ENCODE results near the gene FEN1.

FEN1 gene

DNA sequence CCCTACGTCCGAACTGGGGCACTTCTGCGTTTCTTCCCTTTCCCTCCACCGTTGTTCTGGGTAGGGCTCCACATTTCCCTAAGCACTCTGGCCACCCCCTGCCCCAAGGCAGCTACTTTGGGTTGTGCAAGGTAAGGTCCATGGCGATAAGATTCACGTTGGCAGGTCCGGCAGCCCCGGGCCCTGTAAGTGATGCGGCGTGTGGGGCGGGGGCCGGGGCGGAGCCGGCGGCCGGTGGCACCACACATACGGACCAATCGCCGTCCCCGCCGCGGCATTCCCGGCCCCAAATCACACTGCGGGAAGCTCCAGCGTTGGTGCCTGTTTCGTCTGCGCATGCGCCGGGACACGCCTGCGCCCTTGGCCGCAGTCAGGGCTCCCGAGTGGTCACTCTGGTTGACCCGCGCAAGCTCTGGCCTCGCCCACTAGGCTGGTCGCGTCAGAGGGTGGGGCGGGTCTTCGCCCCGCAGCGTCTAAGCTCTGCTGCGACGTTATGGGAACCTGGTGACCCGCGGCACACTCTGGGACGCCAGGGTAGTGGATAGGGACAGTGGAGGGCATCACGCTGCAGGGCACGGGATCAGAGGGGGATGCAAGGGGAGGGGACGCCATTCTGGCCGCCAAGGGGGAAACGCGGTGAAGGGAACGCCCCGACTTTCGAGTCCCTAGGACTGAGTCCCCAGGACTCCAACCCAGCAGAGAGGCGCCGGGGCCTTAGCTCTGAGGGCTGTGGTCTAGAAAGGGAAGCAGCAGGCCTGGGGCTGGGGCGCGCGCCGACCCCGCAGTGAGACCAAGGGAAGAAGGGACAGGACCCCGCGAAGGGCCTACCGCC, 22.5 kb downstream of the FEN1 start:
- DNase-seq (ENCODE audit: low read depth in 1 of 2, low spot score in 1 of 2), result peak; percentile 97 to 98
- no peak for TF ChIP-seq JUND (IDR thresholded peaks at IDR 0.05; ENCODE audit: low read depth)
- in situ Hi-C loops (cut with HindIII; ENCODE audit: low pct_unique_long_range_greater_than_20kb, low sequenced_read_pairs), result no loop called here

DNA sequence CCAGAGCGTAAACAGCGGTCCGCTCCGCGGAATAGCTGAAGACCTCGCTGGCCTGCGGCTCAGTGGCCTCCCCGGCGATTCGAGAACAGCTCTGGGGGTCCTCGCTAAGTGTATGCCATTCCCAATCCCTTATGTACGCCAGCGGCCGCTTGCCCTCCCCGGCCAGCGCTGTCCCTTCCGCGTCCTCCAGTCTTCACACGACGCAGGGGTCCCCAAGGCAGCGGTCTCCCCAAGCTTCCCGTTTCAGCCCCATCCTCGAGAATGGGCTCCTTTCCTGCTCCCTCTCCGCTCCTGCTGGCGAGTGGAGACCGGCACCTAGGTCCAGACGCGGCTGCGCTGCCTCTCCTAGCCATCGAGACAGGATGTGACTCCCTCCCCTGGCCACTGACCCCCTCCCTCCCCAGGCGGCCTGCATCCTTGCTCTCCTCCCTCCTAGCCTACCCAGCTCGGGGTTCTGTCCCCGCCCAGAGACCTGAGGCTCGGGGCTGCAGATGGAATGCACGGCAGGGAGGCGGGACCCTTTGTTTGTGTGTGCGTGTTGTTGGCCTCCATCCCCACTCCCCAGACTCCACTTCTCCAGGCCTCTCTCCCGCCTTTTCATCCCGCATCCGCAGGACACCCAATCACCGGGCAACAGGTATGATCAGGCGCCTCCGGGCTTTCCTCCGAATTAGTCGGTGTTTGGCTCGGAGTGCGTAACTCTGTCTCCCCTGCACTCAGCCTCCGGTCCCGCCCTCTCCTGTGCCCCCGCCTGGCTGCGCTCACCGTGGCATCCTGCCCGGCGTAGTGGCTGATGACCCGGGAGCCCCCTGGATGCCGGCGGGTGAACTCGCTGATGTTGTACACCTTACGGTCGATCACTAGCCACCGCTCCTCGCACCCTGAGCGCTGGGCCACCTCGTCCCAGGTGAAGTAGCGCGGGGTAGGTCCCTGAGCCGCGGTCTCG, 23.4 kb downstream of the FEN1 start:
- peak; percentile 79 to 82 for DNase-seq (ENCODE audit: low read depth in 1 of 2, low spot score in 1 of 2)
- no peak for TF ChIP-seq JUND (IDR thresholded peaks at IDR 0.05; ENCODE audit: low read depth)
- in situ Hi-C loops (cut with HindIII; ENCODE audit: low pct_unique_long_range_greater_than_20kb, low sequenced_read_pairs), result no loop called here

DNA sequence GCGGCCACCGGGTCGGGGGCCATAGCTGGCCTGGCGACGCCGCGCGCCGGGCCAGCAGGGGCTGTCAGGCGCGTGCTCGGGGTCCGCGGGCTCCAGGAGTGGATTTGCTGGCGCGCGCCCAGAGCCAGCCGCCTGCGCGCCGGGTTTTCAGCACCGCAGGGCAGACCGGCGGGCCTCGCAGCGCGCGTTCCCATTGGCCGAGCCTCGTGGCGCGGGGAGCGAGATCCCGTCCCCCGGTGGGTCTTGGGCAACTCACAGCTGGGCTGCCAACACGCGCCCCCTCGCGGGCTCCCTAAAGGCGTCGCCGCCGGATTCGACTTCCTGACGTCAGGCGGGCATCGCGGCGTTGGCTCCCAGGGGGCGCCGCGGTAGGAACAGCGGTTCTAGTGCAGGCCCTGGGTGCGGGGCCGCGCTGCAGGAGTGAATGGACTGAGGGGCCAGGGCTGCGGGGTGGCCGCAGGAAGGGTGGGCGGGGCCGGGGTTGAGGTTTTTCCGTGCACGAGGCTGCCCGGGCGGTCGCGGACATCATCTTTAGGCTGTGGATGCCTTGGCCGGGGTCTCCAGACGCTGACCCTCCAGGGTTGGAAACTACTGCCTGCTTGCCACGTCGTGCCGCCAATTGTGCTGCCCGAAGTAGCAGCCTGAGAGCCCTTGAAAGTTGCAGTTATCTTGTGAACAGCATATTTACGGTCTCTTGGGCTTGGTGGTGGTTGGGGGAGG, 24.2 kb downstream of the FEN1 start, which contains the start of gene FADS1:
TSS of gene FADS1 (minus strand) at position 268 of the 720 bp plus-strand sequence. CDS start at position 194, 74 bp downstream.
- TF ChIP-seq JUND (IDR thresholded peaks at IDR 0.05; ENCODE audit: low read depth), result no peak
- DNase-seq (ENCODE audit: low read depth in 1 of 2, low spot score in 1 of 2), result peak; percentile 90 to 94
- in situ Hi-C loops (cut with HindIII; ENCODE audit: low pct_unique_long_range_greater_than_20kb, low sequenced_read_pairs), result no loop called here

DNA sequence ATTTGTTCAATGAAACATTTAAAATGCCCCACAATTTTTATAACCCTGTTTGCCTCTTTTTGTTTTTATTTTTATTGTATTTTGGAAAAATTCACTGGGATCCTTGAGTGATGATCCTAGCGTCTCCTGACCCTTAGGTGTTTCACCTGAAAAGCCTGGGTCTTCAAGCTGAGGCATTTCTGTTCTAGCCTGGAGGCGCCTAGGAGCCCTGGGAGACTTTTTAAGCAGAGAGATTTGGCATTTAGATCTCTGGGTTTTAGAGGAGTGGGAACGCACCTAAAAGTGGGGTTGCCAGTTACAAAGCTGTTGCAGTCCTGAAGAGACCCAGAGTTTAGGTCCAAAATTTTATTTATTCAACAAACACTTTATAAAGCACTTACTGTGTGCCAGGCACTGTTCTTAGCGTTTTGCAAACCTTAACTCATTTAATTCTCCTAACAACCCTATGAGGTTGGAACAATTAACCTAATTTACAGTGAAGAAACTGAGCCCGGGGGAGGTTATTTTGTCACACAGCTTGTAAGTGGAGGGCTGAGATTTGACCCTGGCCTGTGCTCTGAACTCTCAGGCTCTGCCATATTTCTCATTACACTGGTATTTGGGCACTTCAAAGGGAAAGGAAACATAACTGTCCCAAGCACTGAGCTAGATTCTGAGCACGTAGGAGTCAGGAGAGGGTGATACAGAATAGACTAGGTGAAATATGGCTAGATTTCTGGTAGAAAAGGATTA, 24.9 kb downstream of the FEN1 start:
- no peak for DNase-seq (ENCODE audit: low read depth in 1 of 2, low spot score in 1 of 2)
- no peak for TF ChIP-seq JUND (IDR thresholded peaks at IDR 0.05; ENCODE audit: low read depth)
- in situ Hi-C loops (cut with HindIII; ENCODE audit: low pct_unique_long_range_greater_than_20kb, low sequenced_read_pairs), result no loop called here

DNA sequence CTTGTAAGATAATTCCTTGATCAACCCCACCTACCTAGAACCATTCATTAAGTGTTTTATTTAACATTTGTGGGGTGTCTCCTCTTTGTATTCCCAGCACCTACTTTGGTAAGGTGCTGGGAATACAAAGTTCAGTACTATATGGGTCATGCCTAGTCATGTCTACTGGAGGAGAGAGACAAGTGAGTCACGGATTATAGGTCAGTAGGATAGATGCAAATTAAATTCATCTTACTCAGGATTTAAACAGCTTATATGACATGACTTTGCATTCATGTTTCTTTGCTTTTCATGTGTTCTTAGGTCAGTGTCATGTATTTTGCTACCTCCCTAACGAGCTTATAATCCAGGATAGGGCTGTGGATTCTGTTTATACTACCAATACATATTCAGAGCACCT, 27.5 kb downstream of the FEN1 start:
- no peak for DNase-seq (ENCODE audit: low read depth in 1 of 2, low spot score in 1 of 2)
- TF ChIP-seq JUND (IDR thresholded peaks at IDR 0.05; ENCODE audit: low read depth), result no peak
- in situ Hi-C loops (cut with HindIII; ENCODE audit: low pct_unique_long_range_greater_than_20kb, low sequenced_read_pairs), result no loop called here

- no peak for DNase-seq (ENCODE audit: low read depth in 1 of 2, low spot score in 1 of 2)
- TF ChIP-seq JUND (IDR thresholded peaks at IDR 0.05; ENCODE audit: low read depth), result no peak
- in situ Hi-C loops (cut with HindIII; ENCODE audit: low pct_unique_long_range_greater_than_20kb, low sequenced_read_pairs), result no loop called here
Observed at GRCh38 chr11:61826930-61827570, 34.3 kb downstream of the FEN1 start.

DNA sequence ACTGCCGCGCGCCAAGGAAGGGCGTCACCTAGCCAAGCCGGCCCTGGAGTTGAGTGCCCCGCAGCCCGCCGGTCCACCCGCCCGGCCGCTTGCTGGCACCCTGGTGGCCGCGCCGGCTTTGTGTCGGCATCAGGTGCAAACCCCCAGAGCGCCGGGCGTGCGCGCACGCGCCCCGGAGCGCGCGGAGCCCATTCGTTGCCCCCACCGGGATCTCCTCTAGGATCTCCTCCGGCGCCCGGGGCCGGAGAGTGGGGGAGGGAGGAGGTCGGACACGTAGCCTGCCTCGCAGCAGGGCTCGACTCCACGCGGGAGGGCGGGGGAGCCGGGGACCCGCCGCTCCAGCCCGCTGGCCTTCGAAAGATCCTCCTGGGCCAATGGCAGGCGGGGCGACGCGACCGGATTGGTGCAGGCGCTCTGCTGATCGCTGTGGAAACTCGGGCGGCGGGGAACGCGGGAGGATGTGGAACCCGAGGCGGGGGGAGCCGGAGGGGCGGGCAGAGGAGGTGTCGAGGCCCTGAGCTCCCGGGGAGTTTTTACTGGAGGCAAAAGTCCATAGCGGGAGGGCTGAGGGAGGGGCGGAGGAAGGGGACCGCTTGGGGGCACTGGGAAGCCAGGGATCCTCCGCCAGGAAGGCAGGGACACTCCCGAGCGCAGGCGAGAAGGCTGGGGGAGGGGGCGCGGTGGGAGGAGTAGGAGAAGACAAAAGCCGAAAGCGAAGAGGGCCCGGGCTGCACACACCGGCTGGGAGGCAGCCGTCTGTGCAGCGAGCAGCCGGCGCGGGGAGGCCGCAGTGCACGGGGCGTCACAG, 35.1 kb downstream of the FEN1 start, which contains the start of gene FADS2:
TSS of gene FADS2 (plus strand) at position 730 of the 808 bp plus-strand sequence. CDS start 91 bp downstream, outside the sequence.
- in situ Hi-C loops (cut with HindIII; ENCODE audit: low pct_unique_long_range_greater_than_20kb, low sequenced_read_pairs), result no loop called here
- peak in 1 of 2 experiments; percentile 55 for DNase-seq (ENCODE audit: low read depth in 1 of 2, low spot score in 1 of 2)
- TF ChIP-seq JUND (IDR thresholded peaks at IDR 0.05; ENCODE audit: low read depth), result no peak

- TF ChIP-seq JUND (IDR thresholded peaks at IDR 0.05; ENCODE audit: low read depth), result no peak
- in situ Hi-C loops (cut with HindIII; ENCODE audit: low pct_unique_long_range_greater_than_20kb, low sequenced_read_pairs), result no loop called here
Observed at GRCh38 chr11:61828379-61828628, 35.6 kb downstream of the FEN1 start.

GRCh38 chr11:61828629-61829407, 36.1 kb downstream of the FEN1 start:
- in situ Hi-C loops (cut with HindIII; ENCODE audit: low pct_unique_long_range_greater_than_20kb, low sequenced_read_pairs), result no loop called here
- no peak for TF ChIP-seq JUND (IDR thresholded peaks at IDR 0.05; ENCODE audit: low read depth)
- DNase-seq (ENCODE audit: low read depth in 1 of 2, low spot score in 1 of 2), result no peak

More at GRCh38 chr11:61828379-61828628, 35.6 kb downstream of the FEN1 start:
- no peak for DNase-seq (ENCODE audit: low read depth in 1 of 2, low spot score in 1 of 2)

GRCh38 chr11:61829806-61830205, 37.1 kb downstream of the FEN1 start:
- no peak for DNase-seq (ENCODE audit: low read depth in 1 of 2, low spot score in 1 of 2)
- TF ChIP-seq JUND (IDR thresholded peaks at IDR 0.05; ENCODE audit: low read depth), result no peak
- in situ Hi-C loops (cut with HindIII; ENCODE audit: low pct_unique_long_range_greater_than_20kb, low sequenced_read_pairs), result no loop called here

Data from T47D (cell line).